Trophoblast cell (in vitro differentiated cells and primary cell): ENCODE data around the gene SINHCAF.
"Not testable (repeated sequence)": the region's sequence is repeated elsewhere in the genome, so short reads cannot be mapped to it uniquely, and the experiment has no call there.

Experiments
- DNase-seq, 2 donors: peaks; one replicate each; pipeline ENCODE4 v3.0.0-alpha.2; 2016
- H2AFZ ChIP-seq: 2 replicates; pipeline ENCODE4 v1.6.1; 2013; ENCODE audit warnings: low read length, moderate library complexity, mild to moderate bottlenecking; ENCODE audit not compliant: insufficient read depth, poor library complexity
- H2AK5ac ChIP-seq: 2 replicates; pipeline ENCODE4 v1.6.1; 2013; ENCODE audit warnings: mild to moderate bottlenecking, low read length
- H2BK120ac ChIP-seq: 2 replicates; pipeline ENCODE4 v1.6.1; 2013; ENCODE audit warnings: low read length, mild to moderate bottlenecking, moderate library complexity; ENCODE audit not compliant: insufficient read depth, poor library complexity
- H2BK12ac ChIP-seq: 2 replicates; pipeline ENCODE4 v1.6.1; 2013; ENCODE audit warnings: mild to moderate bottlenecking, low read length, moderate library complexity
- H2BK5ac ChIP-seq: 2 replicates; pipeline ENCODE4 v1.6.1; 2013; ENCODE audit warnings: low read length, low read depth, moderate library complexity, mild to moderate bottlenecking; ENCODE audit not compliant: poor library complexity
- H3K14ac ChIP-seq: 2 replicates; pipeline ENCODE4 v1.6.1; 2013; ENCODE audit warnings: mild to moderate bottlenecking, low read length
- H3K18ac ChIP-seq: 2 replicates; pipeline ENCODE4 v1.6.1; 2013; ENCODE audit warnings: mild to moderate bottlenecking, low read length
- H3K23ac ChIP-seq: 2 replicates; pipeline ENCODE4 v1.6.1; 2013; ENCODE audit warnings: low read length
- H3K27ac ChIP-seq: 2 replicates; pipeline ENCODE4 v1.5.1; 2013; ENCODE audit warnings: low read depth, mild to moderate bottlenecking, inconsistent platforms, low read length, moderate library complexity
- H3K27me3 ChIP-seq: 2 replicates; pipeline ENCODE4 v1.6.1; 2013; ENCODE audit warnings: inconsistent platforms, mild to moderate bottlenecking, low read length, moderate library complexity; ENCODE audit not compliant: insufficient read depth
- H3K36me3 ChIP-seq, 2 experiments: 1 replicate in 1 of 2; 2 replicates in 1 of 2; pipeline ENCODE4 v1.6.1; 2013; ENCODE audit warnings: low read length in 2 of 2, mild to moderate bottlenecking in 2 of 2, moderate library complexity in 1 of 2; ENCODE audit not compliant: insufficient read depth in 2 of 2, control insufficient read depth in 1 of 2
- H3K4ac ChIP-seq: 2 replicates; pipeline ENCODE4 v1.6.1; 2013; ENCODE audit warnings: low read depth, mild to moderate bottlenecking, low read length, moderate library complexity
- H3K4me1 ChIP-seq, 2 experiments: 1 replicate in 1 of 2; 2 replicates in 1 of 2; pipeline ENCODE4 v1.6.1; 2013; ENCODE audit warnings: low read length in 2 of 2, mild to moderate bottlenecking in 2 of 2, moderate library complexity in 1 of 2; ENCODE audit not compliant: insufficient read depth in 2 of 2, control insufficient read depth in 1 of 2
- H3K4me2 ChIP-seq: 2 replicates; pipeline ENCODE4 v1.6.1; 2013; ENCODE audit warnings: inconsistent platforms, mild to moderate bottlenecking, low read length, moderate library complexity
- H3K4me3 ChIP-seq: 2 replicates; pipeline ENCODE4 v1.5.1; 2013; ENCODE audit warnings: mild to moderate bottlenecking, low read depth, low read length, inconsistent platforms
- H3K79me1 ChIP-seq: one replicate; pipeline ENCODE4 v1.6.1; 2013; ENCODE audit warnings: low read length
- H3K79me2 ChIP-seq: 2 replicates; pipeline ENCODE4 v1.6.1; 2013; ENCODE audit warnings: low read length, mild to moderate bottlenecking; ENCODE audit not compliant: control insufficient read depth, insufficient read depth, poor library complexity
- H3K9ac ChIP-seq: 2 replicates; pipeline ENCODE4 v1.6.1; 2013; ENCODE audit warnings: mild to moderate bottlenecking, low read length
- H3K9me3 ChIP-seq: 2 replicates; pipeline ENCODE4 v1.6.1; 2013; ENCODE audit warnings: low read depth, mild to moderate bottlenecking, control low read depth, inconsistent platforms, low read length; ENCODE audit not compliant: insufficient read depth
- H4K12ac ChIP-seq: 2 replicates; pipeline ENCODE4 v1.6.1; 2013; ENCODE audit warnings: low read depth, mild to moderate bottlenecking, low read length, moderate library complexity
- H4K8ac ChIP-seq: 2 replicates; pipeline ENCODE4 v1.6.1; 2013; ENCODE audit warnings: low read depth, mild to moderate bottlenecking, low read length, moderate library complexity
- H4K91ac ChIP-seq: one replicate; pipeline ENCODE4 v1.6.1; 2013; ENCODE audit warnings: low read depth, mild to moderate bottlenecking, low read length, moderate library complexity
- WGBS: extraction: QIAGEN DNeasy Blood & Tissue Kit; methylation state at CpG from one replicate; pipeline ENCODE4 v1.1.7; 2013; ENCODE audit warnings: missing lambda C conversion rate; ENCODE audit not compliant: insufficient read length, insufficient coverage; ENCODE audit errors: extremely low coverage; 5-methylcytosine and 5-hydroxymethylcytosine counted together

The SINHCAF gene

DNA sequence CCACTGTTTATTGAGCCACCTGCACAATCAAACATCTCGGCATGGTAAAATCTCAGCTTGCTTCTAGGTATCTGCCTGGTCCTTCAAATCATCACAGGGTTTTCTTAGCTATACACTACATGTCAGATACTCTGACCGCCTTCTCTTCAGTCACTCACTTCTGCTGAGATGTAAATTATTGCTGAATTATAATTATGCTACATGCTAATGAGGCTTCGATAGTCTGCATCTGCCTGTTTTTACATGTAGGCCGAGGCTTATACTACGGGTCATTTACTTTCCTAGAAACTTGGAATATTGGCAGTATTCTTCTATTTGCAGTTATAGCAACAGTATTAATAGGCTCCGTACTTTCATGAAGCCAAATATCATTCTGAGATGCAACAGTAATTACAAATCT, 77.6 kb downstream of the SINHCAF start:
- H3K9ac ChIP-seq: no peak overlapping the region
- H3K36me3 ChIP-seq: no peaks in the 10 kb centered on the region
- no peak overlapping the region for H2AFZ ChIP-seq
- no peak overlapping the region for H3K18ac ChIP-seq
- peaks cover 8% of the 10 kb centered on the region for H3K79me1 ChIP-seq
- H3K4ac ChIP-seq: no peak overlapping the region
- DNase-seq: no peak
- H2BK120ac ChIP-seq: no peak overlapping the region
- H4K8ac ChIP-seq: no peak overlapping the region
- H3K27me3 ChIP-seq: no peaks in the 10 kb centered on the region
- no peak overlapping the region for H3K14ac ChIP-seq
- WGBS: no CpG with 5 or more reads among the region's 6 CpGs
- no peak overlapping the region for H2BK5ac ChIP-seq
- no peak overlapping the region for H3K23ac ChIP-seq
- H3K9me3 ChIP-seq: no peaks in the 10 kb centered on the region
- peaks cover 6 to 9% of the 10 kb centered on the region in 2 experiments for H3K4me1 ChIP-seq
- H4K91ac ChIP-seq: no peak overlapping the region
- H3K27ac ChIP-seq: no peak overlapping the region
- H2BK12ac ChIP-seq: no peak overlapping the region
- no peak overlapping the region for H3K4me2 ChIP-seq
- H3K4me3 ChIP-seq: no peak overlapping the region
- H2AK5ac ChIP-seq: no peak overlapping the region
- H3K79me2 ChIP-seq: no peaks in the 10 kb centered on the region
- H4K12ac ChIP-seq: no peak overlapping the region

DNA sequence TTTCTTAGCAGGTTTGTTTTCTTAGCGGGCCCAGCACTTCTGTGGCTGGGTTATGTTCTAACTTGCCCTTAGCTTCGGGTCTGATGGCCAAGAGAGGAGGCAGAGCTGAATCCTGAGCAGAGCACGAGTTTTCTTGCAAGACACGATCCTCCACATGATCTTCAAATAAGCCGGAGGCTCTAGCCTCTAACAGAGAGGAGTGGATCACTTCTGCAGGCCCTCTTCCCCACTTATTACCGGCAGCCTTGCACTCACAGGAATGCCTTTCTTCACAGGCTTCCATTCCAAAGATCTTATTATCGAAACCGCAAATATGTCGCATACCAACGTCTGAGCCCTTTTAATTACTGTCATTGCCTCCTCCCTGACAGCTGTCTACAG, 79.5 kb downstream of the SINHCAF start:
- Histone ChIP-seq H3K79me1 (peaks cover 8% of the 10 kb centered on the region), H3K4me2 (peak overlapping the region; percentile 20), H4K12ac (no peak overlapping the region), H2AK5ac (no peak overlapping the region), H3K4me3 (no peak overlapping the region), H2AFZ (no peak overlapping the region), H3K27ac (peak overlapping the region; percentile 73), H3K23ac (no peak overlapping the region), H3K79me2 (no peaks in the 10 kb centered on the region), H4K91ac (no peak overlapping the region), H3K14ac (no peak overlapping the region), H2BK12ac (no peak overlapping the region), H3K9ac (no peak overlapping the region), H3K18ac (no peak overlapping the region), H3K9me3 (no peaks in the 10 kb centered on the region), H2BK120ac (no peak overlapping the region), H2BK5ac (peak overlapping the region; percentile 32), H4K8ac (no peak overlapping the region), H3K27me3 (no peaks in the 10 kb centered on the region), H3K4ac (no peak overlapping the region), H3K4me1 (peaks cover 6 to 9% of the 10 kb centered on the region in 2 experiments), H3K36me3 (no peaks in the 10 kb centered on the region)
- no CpG with 5 or more reads among the region's 10 CpGs for WGBS
- peak; percentile 85 to 92 for DNase-seq

DNA sequence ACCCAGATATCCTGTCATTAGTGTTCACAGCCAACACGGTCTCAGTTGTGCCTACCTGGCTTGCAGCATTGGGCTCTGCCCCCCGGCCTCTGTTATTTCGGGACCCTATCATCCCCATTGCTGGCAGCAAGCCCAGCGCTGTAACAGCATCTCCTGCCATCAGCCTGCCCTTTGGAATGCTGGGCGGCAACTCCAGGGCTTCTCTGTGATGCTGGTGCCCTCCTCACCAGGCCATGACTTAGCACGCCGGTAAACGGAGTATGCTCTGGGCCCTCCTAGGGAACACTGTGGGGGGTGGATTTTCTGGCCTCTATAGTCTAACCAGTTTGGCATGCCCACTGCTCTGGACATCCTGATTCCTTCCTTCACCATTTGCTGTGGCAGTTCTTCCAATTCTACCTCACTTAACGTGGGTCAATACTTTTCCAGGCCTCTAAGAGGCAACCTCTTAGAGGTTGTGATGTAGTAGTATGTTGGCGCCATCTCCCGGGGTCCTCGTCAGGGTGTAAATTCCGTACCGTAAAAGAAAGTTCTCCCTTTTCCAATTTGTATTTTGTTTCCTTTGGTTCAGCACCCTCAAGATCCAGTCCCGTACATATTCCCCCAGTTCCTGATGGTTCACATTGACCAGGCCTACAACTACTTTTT, 80.0 kb downstream of the SINHCAF start:
- Histone ChIP-seq H3K18ac (peak overlapping the region; percentile 4), H4K12ac (no peak overlapping the region), H2AFZ (no peak overlapping the region), H3K79me2 (no peaks in the 10 kb centered on the region), H3K9ac (no peak overlapping the region), H3K4ac (peak overlapping the region; percentile 3), H2AK5ac (no peak overlapping the region), H4K8ac (peak overlapping the region; percentile 1), H2BK120ac (peak overlapping the region; percentile 73), H3K14ac (peak overlapping the region; percentile 16), H3K36me3 (no peaks in the 10 kb centered on the region), H2BK5ac (peak overlapping the region; percentile 32), H3K9me3 (no peaks in the 10 kb centered on the region), H3K27me3 (no peaks in the 10 kb centered on the region), H3K4me2 (peak overlapping the region; percentile 20), H2BK12ac (peak overlapping the region; percentile 65), H3K4me3 (no peak overlapping the region), H3K79me1 (peaks cover 8% of the 10 kb centered on the region), H3K4me1 (peaks cover 6 to 9% of the 10 kb centered on the region in 2 experiments), H4K91ac (peak overlapping the region; percentile 21), H3K23ac (no peak overlapping the region), H3K27ac (peak overlapping the region; percentile 73)
- no CpG with 5 or more reads among the region's 15 CpGs for WGBS
- peak; percentile 88 to 89 for DNase-seq

DNA sequence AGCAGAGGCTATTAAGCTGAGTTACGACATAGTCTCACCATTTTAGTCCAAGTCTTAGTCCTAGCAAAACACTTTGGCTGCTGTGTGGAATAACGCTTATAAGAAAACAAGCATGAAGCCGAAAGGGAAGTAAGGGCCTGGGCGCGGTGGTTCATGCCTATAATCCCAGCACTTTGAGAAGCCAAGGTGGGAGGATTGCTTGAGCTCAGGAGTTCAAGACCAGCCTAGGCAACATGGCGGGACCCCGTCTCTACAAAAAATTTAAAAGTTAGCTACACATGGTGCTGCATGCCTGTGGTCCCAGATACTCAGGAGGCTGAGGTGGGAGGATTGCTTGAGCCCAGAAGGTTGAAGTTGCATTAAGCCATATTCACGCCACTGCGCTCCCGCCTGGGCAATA, 83.5 kb downstream of the SINHCAF start:
- H3K79me1 ChIP-seq, H3K18ac ChIP-seq, H4K8ac ChIP-seq, H3K4me1 ChIP-seq, H3K27ac ChIP-seq, H3K14ac ChIP-seq, DNase-seq, H3K4ac ChIP-seq, H3K36me3 ChIP-seq, H2AK5ac ChIP-seq, H2AFZ ChIP-seq, H2BK120ac ChIP-seq, H3K27me3 ChIP-seq, H4K91ac ChIP-seq, H4K12ac ChIP-seq, H2BK5ac ChIP-seq, H3K4me3 ChIP-seq, H3K23ac ChIP-seq, H3K9me3 ChIP-seq, H3K79me2 ChIP-seq, H3K9ac ChIP-seq, H2BK12ac ChIP-seq, H3K4me2 ChIP-seq: not testable (repeated sequence)
- no CpG with 5 or more reads among the region's 10 CpGs for WGBS
